Measurements from ENCODE around the gene SLAIN2.
"Not testable (repeated sequence)": the region's sequence is repeated elsewhere in the genome, so short reads cannot be mapped to it uniquely, and the experiment has no call there.

GRCh38 chr4:48292218-48292790, 49.0 kb upstream of the SLAIN2 start:
- not testable (repeated sequence) for TF ChIP-seq CTCF (IDR thresholded peaks at IDR 0.05; ENCODE audit: low read depth, low read length, poor library complexity, severe bottlenecking); EZH2phosphoT487 (IDR thresholded peaks at IDR 0.05; ENCODE audit: borderline replicate concordance, low read length)
